Stimulated activated CD4-positive, alpha-beta T cell treated with anti-CD3 and anti-CD28 coated beads, Interleukin-1b, Interleukin-23, amount 100 ng/mL, for 24 hours (primary cell): ENCODE data around the gene HK2.
"Not testable (repeated sequence)": the region's sequence is repeated elsewhere in the genome, so short reads cannot be mapped to it uniquely, and the experiment has no call there.

Experiments
- DNase-seq, 4 experiments: peaks; one replicate each; pipeline ENCODE4 v3.0.0-alpha.2; 2020; ENCODE audit warnings: low read depth in 4 of 4, low spot score in 1 of 4

HK2 gene

GRCh38 chr2:74893332-74893731 lies 59.4 kb downstream of the HK2 start:
- no peak for DNase-seq

GRCh38 chr2:74894272-74894981 lies 60.5 kb downstream of the HK2 start:
- no peak for DNase-seq

GRCh38 chr2:74895001-74895400 lies 61.1 kb downstream of the HK2 start:
- no peak for DNase-seq

- DNase-seq = no peak
Measured at GRCh38 chr2:74896232-74896631, 62.3 kb downstream of the HK2 start.

- DNase-seq = not testable (repeated sequence)
Measured at GRCh38 chr2:74900225-74900624, 66.3 kb downstream of the HK2 start.

- no peak for DNase-seq
Measured at GRCh38 chr2:74902281-74902860, 68.4 kb downstream of the HK2 start.

GRCh38 chr2:74906395-74906794 lies 72.5 kb downstream of the HK2 start:
- DNase-seq = no peak

- DNase-seq = not testable (repeated sequence)
Measured at GRCh38 chr2:74907560-74907959, 73.6 kb downstream of the HK2 start.

- no peak for DNase-seq
Measured at GRCh38 chr2:74908748-74909444, 75.0 kb downstream of the HK2 start.

- DNase-seq = no peak
Measured at GRCh38 chr2:74910245-74910644, 76.3 kb downstream of the HK2 start.

GRCh38 chr2:74911061-74911460 lies 77.1 kb downstream of the HK2 start:
- no peak for DNase-seq

- DNase-seq = no peak
Measured at GRCh38 chr2:74915743-74916142, 81.8 kb downstream of the HK2 start.

GRCh38 chr2:74916394-74916793 lies 82.5 kb downstream of the HK2 start:
- DNase-seq = no peak

GRCh38 chr2:74917702-74918619 lies 84.0 kb downstream of the HK2 start:
- no peak for DNase-seq

- DNase-seq = peak; percentile 54 to 61 (median 58)
Measured at GRCh38 chr2:74919827-74920226, 85.9 kb downstream of the HK2 start.

- no peak for DNase-seq
Measured at GRCh38 chr2:74921236-74921736, 87.4 kb downstream of the HK2 start.

- DNase-seq = no peak
Measured at GRCh38 chr2:74922592-74923227, 88.8 kb downstream of the HK2 start.

- no peak for DNase-seq
Measured at GRCh38 chr2:74924463-74925265, 90.7 kb downstream of the HK2 start.

- DNase-seq = no peak
Measured at GRCh38 chr2:74925361-74925786, 91.4 kb downstream of the HK2 start.

GRCh38 chr2:74927621-74928020 lies 93.7 kb downstream of the HK2 start:
- no peak for DNase-seq
